A673 (cell line): ENCODE data around the gene CH25H. TPM values are rescaled to one million over a fixed set of nuclear protein-coding genes. Genes with fewer than 3 reads are reported as not detected.
"Not testable (repeated sequence)": the region's sequence is repeated elsewhere in the genome, so short reads cannot be mapped to it uniquely, and the experiment has no call there.

ENCODE experiments used
- BruUV-seq: library from RNA; stranded (reverse); fragments of 400-500 nt; replicated peaks from 2 replicates; lab custom pipeline; 2021; lab: Mats Ljungman, UMichigan
- CTCF ChIA-PET: fragments of 300-600 bp; sonication (Branson Sonifier 250); formaldehyde crosslinking; loops from one replicate; lab custom pipeline; 2022; ENCODE audit warnings: antibody characterized with exemption; lab: Charles Lee
- POLR2A ChIA-PET: fragments of 300-600 bp; sonication (Branson Sonifier 250); formaldehyde crosslinking; loops from one replicate; lab custom pipeline; 2022; ENCODE audit warnings: antibody characterized with exemption; ENCODE audit not compliant: low non-redundant PET; lab: Charles Lee
- DNase-seq: peaks from one replicate; pipeline ENCODE4 v3.0.0-alpha.2; 2015; ENCODE audit warnings: low spot score
- H3K27ac ChIP-seq: fragments of 200-600 bp; sonication (generic); 2 replicates; pipeline ENCODE4 v1.5.1; 2016; ENCODE audit warnings: mixed run types, low read depth, mild to moderate bottlenecking, mixed read lengths, antibody characterized with exemption, low read length; ENCODE audit not compliant: poor library complexity, severe bottlenecking
- H3K27me3 ChIP-seq: fragments of 200-600 bp; sonication (generic); replicated peaks from 2 replicates; pipeline ENCODE4 v1.6.1; 2017; ENCODE audit warnings: mixed run types, low read depth, mild to moderate bottlenecking, mixed read lengths, antibody characterized with exemption, low read length; ENCODE audit not compliant: insufficient read depth, poor library complexity
- H3K36me3 ChIP-seq: fragments of 200-600 bp; sonication (generic); 2 replicates; pipeline ENCODE4 v1.6.1; 2016; ENCODE audit warnings: mixed run types, mild to moderate bottlenecking, mixed read lengths, antibody characterized with exemption, low read length; ENCODE audit not compliant: insufficient read depth, poor library complexity, severe bottlenecking
- H3K4me1 ChIP-seq: fragments of 200-600 bp; sonication (generic); 2 replicates; pipeline ENCODE4 v1.6.1; 2017; ENCODE audit warnings: mixed run types, mild to moderate bottlenecking, mixed read lengths, antibody characterized with exemption, low read length; ENCODE audit not compliant: insufficient read depth, poor library complexity, severe bottlenecking
- H3K4me3 ChIP-seq: fragments of 200-600 bp; sonication (generic); 2 replicates; pipeline ENCODE4 v1.5.1; 2016; ENCODE audit warnings: low read depth, mixed run types, mild to moderate bottlenecking, mixed read lengths, low read length; ENCODE audit not compliant: poor library complexity, severe bottlenecking
- H3K9me3 ChIP-seq: fragments of 200-600 bp; sonication (generic); 2 replicates; pipeline ENCODE4 v1.6.1; 2016; ENCODE audit warnings: mixed run types, low read depth, mild to moderate bottlenecking, mixed read lengths, antibody characterized with exemption, low read length; ENCODE audit not compliant: poor library complexity, severe bottlenecking
- EZH2 ChIP-seq: fragments of 200-600 bp; sonication (generic); IDR thresholded peaks from 2 replicates; pipeline ENCODE4 v1.6.1; 2017; ENCODE audit warnings: borderline replicate concordance, low read depth, mild to moderate bottlenecking, mixed read lengths, antibody characterized with exemption, low read length; ENCODE audit not compliant: poor library complexity, severe bottlenecking
- intact Hi-C: fragments of 100-400 bp; cut with micrococcal nuclease; formaldehyde crosslinking; loops from one replicate; pipeline ENCODE4 v1.10.0; 2022; ENCODE audit not compliant: unreplicated experiment
- total RNA-seq: library from RNA; stranded (reverse); gene quantifications from 2 replicates; pipeline ENCODE4 v1.2.3, GENCODE V29; 2021
- TF ChIP-seq, protein P1 (sequence below): fragments of 300-800, 200-600 bp; sonication (generic); conservative IDR thresholded peaks from 2 replicates; pipeline ENCODE4 v1.5.1; 2017; ENCODE audit warnings: low read depth, mild to moderate bottlenecking, antibody characterized with exemption, low read length, moderate library complexity, mixed read lengths

The CH25H gene
- total RNA-seq, 1 experiment from 2014 or later: 0.56 TPM

DNA sequence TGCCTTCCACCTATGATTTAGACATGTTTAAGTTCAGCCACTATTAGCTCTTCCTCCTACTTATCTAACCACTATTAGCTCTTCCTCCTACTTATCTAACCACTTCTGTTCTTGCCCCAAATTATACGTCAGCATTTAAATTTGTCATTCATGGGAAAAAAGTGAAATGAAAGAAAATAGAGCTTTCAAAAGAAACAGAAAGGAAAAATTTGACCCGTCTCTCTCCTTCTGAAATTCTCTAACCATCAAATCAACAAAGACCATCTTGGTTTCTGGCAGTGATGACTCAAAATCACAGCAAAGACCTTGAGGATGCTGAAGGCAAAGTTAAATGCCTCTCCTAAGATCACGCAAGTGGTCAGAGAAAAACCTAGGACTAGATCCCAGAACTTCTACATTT is 41.9 kb upstream of the CH25H start:
- POLR2A ChIA-PET: interaction anchor here (0.5 kb wide), 1 partner anchor 752 kb away, joined by 5 read pairs; no protein-coding TSS in a partner anchor
- TF ChIP-seq, protein P1, sequence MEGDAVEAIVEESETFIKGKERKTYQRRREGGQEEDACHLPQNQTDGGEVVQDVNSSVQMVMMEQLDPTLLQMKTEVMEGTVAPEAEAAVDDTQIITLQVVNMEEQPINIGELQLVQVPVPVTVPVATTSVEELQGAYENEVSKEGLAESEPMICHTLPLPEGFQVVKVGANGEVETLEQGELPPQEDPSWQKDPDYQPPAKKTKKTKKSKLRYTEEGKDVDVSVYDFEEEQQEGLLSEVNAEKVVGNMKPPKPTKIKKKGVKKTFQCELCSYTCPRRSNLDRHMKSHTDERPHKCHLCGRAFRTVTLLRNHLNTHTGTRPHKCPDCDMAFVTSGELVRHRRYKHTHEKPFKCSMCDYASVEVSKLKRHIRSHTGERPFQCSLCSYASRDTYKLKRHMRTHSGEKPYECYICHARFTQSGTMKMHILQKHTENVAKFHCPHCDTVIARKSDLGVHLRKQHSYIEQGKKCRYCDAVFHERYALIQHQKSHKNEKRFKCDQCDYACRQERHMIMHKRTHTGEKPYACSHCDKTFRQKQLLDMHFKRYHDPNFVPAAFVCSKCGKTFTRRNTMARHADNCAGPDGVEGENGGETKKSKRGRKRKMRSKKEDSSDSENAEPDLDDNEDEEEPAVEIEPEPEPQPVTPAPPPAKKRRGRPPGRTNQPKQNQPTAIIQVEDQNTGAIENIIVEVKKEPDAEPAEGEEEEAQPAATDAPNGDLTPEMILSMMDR: no peak
- H3K4me1 ChIP-seq: peaks cover 6% of the 10 kb centered on the region
- H3K4me3 ChIP-seq: no peak overlapping the region
- BruUV-seq: no TSS peak
- no peaks in the 10 kb centered on the region for H3K27me3 ChIP-seq
- CTCF ChIA-PET: no interaction called here
- DNase-seq: no peak
- no peak overlapping the region for H3K27ac ChIP-seq
- intact Hi-C loops: no loop called here
- peaks cover under 1% of the 10 kb centered on the region for H3K9me3 ChIP-seq
- H3K36me3 ChIP-seq: no peaks in the 10 kb centered on the region

DNA sequence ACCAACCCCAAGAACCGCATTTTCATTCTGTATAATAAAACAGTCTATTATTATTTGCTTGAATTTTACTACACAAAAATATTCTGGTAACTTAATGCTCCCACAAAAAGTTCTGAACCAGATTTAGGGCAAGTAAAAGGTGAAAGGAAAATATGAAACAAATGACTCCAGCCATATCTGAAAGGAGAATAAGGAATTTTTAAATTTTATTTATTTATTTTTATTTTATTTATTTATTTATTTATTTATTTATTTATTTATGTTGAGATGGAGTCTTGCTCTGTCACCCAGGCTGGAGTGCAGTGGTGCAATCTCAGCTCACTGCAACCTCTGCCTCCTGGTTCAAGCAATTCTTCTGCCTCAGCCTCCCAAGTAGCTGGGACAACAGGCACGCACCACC is 40.5 kb upstream of the CH25H start:
- CTCF ChIA-PET, H3K27ac ChIP-seq, H3K4me1 ChIP-seq, H3K27me3 ChIP-seq, DNase-seq, BruUV-seq, H3K9me3 ChIP-seq, H3K36me3 ChIP-seq, POLR2A ChIA-PET, H3K4me3 ChIP-seq: not testable (repeated sequence)
- intact Hi-C loops: loop anchor here (1.0 kb wide), 1 partner anchor 22 kb away; no protein-coding TSS in a partner anchor

DNA sequence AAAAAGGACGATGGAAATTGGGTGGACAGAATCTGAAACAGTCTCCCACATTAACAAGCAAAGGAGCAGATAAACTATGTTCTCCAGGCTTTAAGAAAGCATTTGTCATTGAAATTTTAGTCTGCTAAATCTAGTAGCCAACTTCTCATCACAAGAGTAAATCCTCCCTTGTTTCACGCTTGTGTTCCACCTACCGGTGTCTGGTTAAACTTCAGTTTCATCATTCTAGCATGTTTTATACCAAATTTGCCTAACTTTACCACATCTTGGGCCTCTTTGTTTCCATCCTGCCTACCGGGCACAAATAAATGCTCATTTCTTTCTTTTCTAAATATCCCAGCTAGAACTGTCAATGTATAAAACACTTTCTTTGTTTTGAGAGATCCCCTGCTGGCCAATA is 38.7 kb upstream of the CH25H start:
- no peak for DNase-seq
- no peak overlapping the region for H3K4me3 ChIP-seq
- H3K27me3 ChIP-seq: no peaks in the 10 kb centered on the region
- TF ChIP-seq EZH2: no peak
- TF ChIP-seq, protein P1: no peak; the same call in 1 of the 2 replicates
- ChIA-PET CTCF (no interaction called here), POLR2A (no interaction called here)
- no peaks in the 10 kb centered on the region for H3K9me3 ChIP-seq
- no peak overlapping the region for H3K27ac ChIP-seq
- H3K4me1 ChIP-seq: peaks cover 22% of the 10 kb centered on the region
- BruUV-seq: no TSS peak
- intact Hi-C loops: no loop called here
- no peaks in the 10 kb centered on the region for H3K36me3 ChIP-seq

DNA sequence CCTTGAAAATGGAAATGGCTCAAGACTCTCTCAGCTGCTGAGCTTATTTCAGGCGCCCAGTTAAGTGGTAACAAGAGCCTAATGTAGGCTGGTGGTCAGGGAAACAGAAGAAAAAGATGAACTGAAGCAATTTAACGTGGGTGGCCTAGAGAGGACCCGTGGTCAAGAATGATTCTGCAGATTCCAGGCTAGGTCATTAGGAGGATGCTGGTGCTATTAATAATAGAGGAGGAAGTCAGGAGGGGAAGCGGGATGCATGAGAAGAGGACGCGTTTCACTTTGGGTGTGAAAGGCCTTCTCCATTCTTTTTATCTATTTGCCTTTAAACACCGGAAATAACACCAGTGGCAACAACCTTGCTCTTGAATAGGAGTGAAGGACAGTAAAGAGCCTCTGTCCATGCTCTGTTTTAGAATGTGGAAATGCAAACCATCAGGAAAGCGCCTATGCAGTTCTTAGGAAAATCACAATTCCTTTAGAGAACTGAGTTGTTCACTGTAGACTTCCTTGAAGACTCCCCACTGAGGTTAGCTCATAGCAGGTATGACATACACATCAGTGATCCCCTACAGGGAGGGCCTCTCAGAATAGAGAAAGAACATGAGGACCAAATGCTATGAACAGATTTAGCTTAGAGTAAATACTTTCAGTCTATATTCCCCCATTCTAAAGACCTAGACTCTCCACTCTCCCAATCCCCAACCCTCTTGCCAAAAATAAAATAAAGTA is 35.9 kb upstream of the CH25H start:
- H3K27me3 ChIP-seq: no peaks in the 10 kb centered on the region

More for the DNA sequence above, 35.9 kb upstream of the CH25H start:
- no peak overlapping the region for H3K4me3 ChIP-seq
- H3K36me3 ChIP-seq: no peaks in the 10 kb centered on the region
- intact Hi-C loops: no loop called here
- ChIA-PET CTCF (no interaction called here), POLR2A (no interaction called here)
- TF ChIP-seq, protein P1: no peak
- TF ChIP-seq EZH2: no peak
- no peaks in the 10 kb centered on the region for H3K9me3 ChIP-seq
- peaks cover 22% of the 10 kb centered on the region for H3K4me1 ChIP-seq
- no peak for DNase-seq
- no TSS peak for BruUV-seq
- H3K27ac ChIP-seq: no peak overlapping the region
